K562 (cell line): ENCODE data around the gene ALOX5. TPM values are rescaled to one million over a fixed set of nuclear protein-coding genes. Genes with fewer than 3 reads are reported as not detected.

Source experiments
- NONO ChIP-seq, 2 experiments: fragments of 200-400 bp in 1 of 2; fragments of 450-650 bp in 1 of 2; formaldehyde crosslinking in 1 of 2; IDR thresholded peaks; 2 replicates each; pipeline ENCODE4 v1.6.1; 2017; ENCODE audit warnings: low read depth in 2 of 2, mild to moderate bottlenecking in 2 of 2, moderate library complexity in 2 of 2, low read length in 1 of 2
- PHF21A ChIP-seq: fragments of 450-650 bp; IDR thresholded peaks from 2 replicates; pipeline ENCODE4 v1.6.1; 2017; ENCODE audit warnings: low read depth, borderline replicate concordance
- PHTF2 ChIP-seq: fragments of 250-450 bp; sonication (Bioruptor Pico); IDR thresholded peaks from 2 replicates; pipeline ENCODE4 v1.5.0; 2021; ENCODE audit warnings: mild to moderate bottlenecking
- RBM14 ChIP-seq: fragments of 200-400 bp; formaldehyde crosslinking; IDR thresholded peaks from 2 replicates; pipeline ENCODE4 v1.6.1; 2018; ENCODE audit warnings: low read depth, mild to moderate bottlenecking, low read length, moderate library complexity, borderline replicate concordance; ENCODE audit not compliant: insufficient read depth
- SPI1 ChIP-seq: IDR thresholded peaks from 2 replicates; pipeline ENCODE4 v1.6.1; 2011; ENCODE audit warnings: low read depth, low read length, control low read depth, borderline replicate concordance
- ZFP1 ChIP-seq: fragments of 450-650 bp; formaldehyde crosslinking; IDR thresholded peaks from 2 replicates; pipeline ENCODE4 v1.4.0; 2020; ENCODE audit warnings: mild to moderate bottlenecking, mixed read lengths
- ZNF583 ChIP-seq: fragments of 250-450 bp; sonication (Bioruptor Pico); IDR thresholded peaks from 2 replicates; pipeline ENCODE4 v1.4.0; 2020
- ZNF589 ChIP-seq: fragments of 200-800 bp; sonication (Bioruptor generic); IDR thresholded peaks from 2 replicates; pipeline ENCODE4 v1.6.1; 2016; ENCODE audit warnings: low read depth, missing genetic modification characterization, missing compliant biosample characterization
- polyA plus RNA-seq, 8 experiments: library from polyadenylated mRNA; depleted of rRNA in 4 of 8; stranded (reverse) in 5 of 8; unstranded in 3 of 8; fragments of >200 nt; fragmentation: Nextera tagmentation in 2 of 8; fragmentation: Illumina TruSeq in 1 of 8; extraction: Ambion mirVana in 2 of 8; extraction: Trizol in 1 of 8; gene quantifications; 2 replicates each; pipeline versions ENCODE4 v1.2.1 to v1.2.3, GENCODE V29; 2011 to 2014; ENCODE audit warnings: inconsistent platforms in 1 of 8, missing spikeins in 1 of 8
- total RNA-seq, 7 experiments: library from RNA; depleted of rRNA in 6 of 7; stranded (reverse); fragments of >200 nt in 6 of 7; fragmentation: Illumina TruSeq in 2 of 7; extraction: Trizol in 2 of 7; gene quantifications; 2 replicates each; pipeline versions ENCODE4 v1.2.1 to v1.2.3, GENCODE V29; 2011 to 2021; ENCODE audit warnings: low replicate concordance in 1 of 7
- TF ChIP-seq, protein P1 (sequence below): fragments of 250-450 bp; sonication (Bioruptor Pico); IDR thresholded peaks from 2 replicates; pipeline ENCODE4 v1.5.1; 2021; ENCODE audit warnings: mild to moderate bottlenecking

ALOX5 gene
- total and polyA plus RNA-seq, 9 of the 15 experiments (the other 6 are each of a cell fraction or from before 2014, with no cell fraction given), result 0.10 to 2.4 (median 1.4) TPM

DNA sequence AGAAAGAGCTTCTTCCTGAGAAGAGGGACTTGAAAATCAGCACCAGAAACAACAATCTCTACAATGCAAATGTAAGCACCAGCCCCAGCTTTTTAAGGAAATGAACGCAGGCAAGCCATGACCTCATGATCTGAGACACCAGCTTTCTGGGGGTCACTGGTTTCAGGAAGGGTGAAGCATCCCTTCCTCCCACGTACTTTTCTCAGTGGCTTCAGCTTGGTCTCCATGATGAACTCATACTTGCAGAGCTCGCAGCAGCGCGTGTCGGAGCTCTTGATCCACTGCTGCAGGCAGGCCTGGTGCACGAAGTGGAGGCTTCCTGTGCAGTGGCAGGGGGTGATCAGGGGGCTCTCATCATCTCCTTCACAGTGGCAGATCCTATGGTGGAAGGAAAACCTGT is 87.0 kb downstream of the ALOX5 start (continued):
- TF ChIP-seq, protein P1, sequence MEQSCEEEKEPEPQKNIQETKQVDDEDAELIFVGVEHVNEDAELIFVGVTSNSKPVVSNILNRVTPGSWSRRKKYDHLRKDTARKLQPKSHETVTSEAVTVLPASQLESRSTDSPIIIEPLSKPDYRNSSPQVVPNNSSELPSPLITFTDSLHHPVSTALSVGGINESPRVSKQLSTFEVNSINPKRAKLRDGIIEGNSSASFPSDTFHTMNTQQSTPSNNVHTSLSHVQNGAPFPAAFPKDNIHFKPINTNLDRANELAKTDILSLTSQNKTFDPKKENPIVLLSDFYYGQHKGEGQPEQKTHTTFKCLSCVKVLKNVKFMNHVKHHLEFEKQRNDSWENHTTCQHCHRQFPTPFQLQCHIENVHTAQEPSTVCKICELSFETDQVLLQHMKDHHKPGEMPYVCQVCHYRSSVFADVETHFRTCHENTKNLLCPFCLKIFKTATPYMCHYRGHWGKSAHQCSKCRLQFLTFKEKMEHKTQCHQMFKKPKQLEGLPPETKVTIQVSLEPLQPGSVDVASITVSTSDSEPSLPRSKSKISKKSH (CRISPR knock-in tag), result no peak
- no peak for TF ChIP-seq PHTF2
- TF ChIP-seq ZNF589, result no peak
- TF ChIP-seq SPI1, result no peak
- no peak for TF ChIP-seq PHF21A
- no peak for TF ChIP-seq RBM14
- no peak for TF ChIP-seq NONO (IDR thresholded peaks at IDR 0.05; ENCODE audit: low read depth in 2 of 2, low read length in 1 of 2)
- no peak for TF ChIP-seq ZFP1 (CRISPR knock-in tag)
- no peak for TF ChIP-seq ZNF583
